Smooth muscle cell (in vitro differentiated cells): ENCODE measurements around the gene STK11. TPM values are rescaled to one million over a fixed set of nuclear protein-coding genes. Genes with fewer than 3 reads are reported as not detected.
A peak's percentile ranks its signal among the peaks of the same experiment; 100 is the strongest.

Experiments
- DNase-seq: peaks from one replicate; lab custom pipeline; 2025; ENCODE audit not compliant: unreplicated experiment; lab: John Stamatoyannopoulos, UW
- H2AFZ ChIP-seq: fragments of 200-600 bp; sonication (generic); 2 replicates; pipeline ENCODE4 v1.6.0; 2016; ENCODE audit warnings: antibody characterized with exemption, low read depth, mild to moderate bottlenecking
- H3F3A ChIP-seq: fragments of 200-600 bp; sonication (generic); 2 replicates; pipeline ENCODE4 v1.6.0; 2017; ENCODE audit warnings: antibody characterized with exemption, low read depth
- H3K27ac ChIP-seq: fragments of 200-600 bp; sonication (generic); 2 replicates; pipeline ENCODE4 v1.5.1; 2016; ENCODE audit warnings: low read depth, mild to moderate bottlenecking
- H3K27me3 ChIP-seq: fragments of 200-600 bp; sonication (generic); 2 replicates; pipeline ENCODE4 v1.6.1; 2016; ENCODE audit warnings: low read depth, mild to moderate bottlenecking
- H3K36me3 ChIP-seq: fragments of 200-600 bp; sonication (generic); 2 replicates; pipeline ENCODE4 v1.5.1; 2016; ENCODE audit warnings: low read depth
- H3K4me1 ChIP-seq: fragments of 200-600 bp; sonication (generic); 2 replicates; pipeline ENCODE4 v1.5.1; 2016; ENCODE audit warnings: low read depth
- H3K4me2 ChIP-seq: fragments of 200-600 bp; sonication (generic); 2 replicates; pipeline ENCODE4 v1.6.0; 2016; ENCODE audit warnings: mild to moderate bottlenecking
- H3K4me3 ChIP-seq: fragments of 200-600 bp; sonication (generic); 2 replicates; pipeline ENCODE4 v1.5.1; 2016; ENCODE audit warnings: mild to moderate bottlenecking
- H3K79me2 ChIP-seq: fragments of 200-600 bp; sonication (generic); 2 replicates; pipeline ENCODE4 v1.6.0; 2016; ENCODE audit warnings: low read depth, mild to moderate bottlenecking
- H3K9ac ChIP-seq: fragments of 200-600 bp; sonication (generic); 2 replicates; pipeline ENCODE4 v1.6.0; 2016; ENCODE audit warnings: low read depth
- H3K9me3 ChIP-seq: fragments of 200-600 bp; sonication (generic); replicated peaks from 2 replicates; pipeline ENCODE4 v1.5.1; 2016; ENCODE audit warnings: low read depth
- H4K20me1 ChIP-seq: fragments of 200-600 bp; sonication (generic); 2 replicates; pipeline ENCODE4 v1.6.0; 2016; ENCODE audit warnings: low read depth
- WGBS: methylation state at CpG from one replicate; pipeline ENCODE4 v1.1.7; 2016; ENCODE audit warnings: low lambda C conversion rate; 5-methylcytosine and 5-hydroxymethylcytosine counted together
- polyA plus RNA-seq: library from polyadenylated mRNA; unstranded; fragments of >200 nt; fragmentation: Nextera tagmentation; extraction: Ambion mirVana; gene quantifications from 2 replicates; pipeline ENCODE4 v1.2.1, GENCODE V29; 2016
- total RNA-seq: library from RNA; depleted of rRNA; stranded (reverse); fragments of >200 nt; gene quantifications from 2 replicates; pipeline ENCODE4 v1.2.3, GENCODE V29; 2014
- TF ChIP-seq, protein P1 (sequence below): fragments of 200-600 bp; sonication (generic); IDR thresholded peaks from 2 replicates; pipeline ENCODE4 v1.5.1; 2017; ENCODE audit warnings: borderline replicate concordance, mild to moderate bottlenecking, antibody characterized with exemption; ENCODE audit not compliant: insufficient read depth, poor library complexity, severe bottlenecking

The STK11 gene
- total and polyA plus RNA-seq, 2 experiments from 2014 or later = 23.6 to 62.3 TPM

DNA sequence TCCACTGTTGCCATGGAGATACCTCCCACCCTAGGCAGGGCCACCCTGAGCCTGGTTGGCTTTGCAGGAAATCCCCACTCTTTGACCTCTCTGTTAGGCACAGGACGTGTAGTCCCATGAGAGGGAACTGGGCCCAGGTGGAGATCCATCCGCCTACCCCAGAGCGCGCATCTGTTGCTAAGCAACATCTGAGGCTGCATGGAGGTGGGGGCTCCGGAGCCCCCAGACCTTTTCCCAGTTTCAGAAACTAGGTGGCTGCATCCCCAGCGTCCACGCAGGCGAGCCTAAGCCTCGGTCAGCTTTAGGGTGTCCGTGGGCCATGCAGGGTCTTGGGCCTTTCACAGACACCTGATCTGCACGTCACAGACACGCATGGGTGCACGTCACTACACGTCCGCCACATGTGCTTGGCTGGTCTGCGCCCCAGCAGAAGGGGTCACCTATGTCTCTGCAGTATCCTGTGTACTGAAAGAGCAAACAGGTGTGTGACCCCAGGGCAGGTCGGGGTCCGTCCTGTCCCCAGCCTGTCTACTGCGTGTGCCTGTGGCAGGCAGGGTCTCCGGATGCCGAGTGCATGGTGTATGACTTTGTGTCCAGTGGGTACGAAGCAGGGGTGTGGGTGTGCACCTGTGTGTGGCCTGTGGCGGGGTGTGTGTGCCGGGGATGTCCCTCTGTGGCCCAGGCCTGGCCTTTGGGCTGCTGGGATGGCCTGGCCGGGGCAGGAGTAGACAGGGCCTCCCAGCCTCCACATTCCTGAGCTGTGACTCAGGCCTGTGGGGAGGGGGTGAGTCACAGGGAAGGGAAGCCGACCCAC is 59.4 kb downstream of the STK11 start:
- peaks cover 5% of the 10 kb centered on the region for H3K79me2 ChIP-seq
- H3K36me3 ChIP-seq = no peaks in the 10 kb centered on the region
- peak overlapping the region; percentile 47 for H3K9ac ChIP-seq
- H3F3A ChIP-seq = peaks cover 42% of the 10 kb centered on the region
- H4K20me1 ChIP-seq = peaks cover 10% of the 10 kb centered on the region
- peak overlapping the region; percentile 97 for H3K27ac ChIP-seq
- H2AFZ ChIP-seq = no peak overlapping the region
- no peak for DNase-seq
- H3K9me3 ChIP-seq = no peaks in the 10 kb centered on the region
- H3K27me3 ChIP-seq = no peaks in the 10 kb centered on the region
- H3K4me1 ChIP-seq = peaks cover 55% of the 10 kb centered on the region
- 62% methylated on average over 24 of the region's 26 CpGs for WGBS
- no peak overlapping the region for H3K4me3 ChIP-seq
- peak overlapping the region; percentile 91 for H3K4me2 ChIP-seq
- TF ChIP-seq, protein P1, sequence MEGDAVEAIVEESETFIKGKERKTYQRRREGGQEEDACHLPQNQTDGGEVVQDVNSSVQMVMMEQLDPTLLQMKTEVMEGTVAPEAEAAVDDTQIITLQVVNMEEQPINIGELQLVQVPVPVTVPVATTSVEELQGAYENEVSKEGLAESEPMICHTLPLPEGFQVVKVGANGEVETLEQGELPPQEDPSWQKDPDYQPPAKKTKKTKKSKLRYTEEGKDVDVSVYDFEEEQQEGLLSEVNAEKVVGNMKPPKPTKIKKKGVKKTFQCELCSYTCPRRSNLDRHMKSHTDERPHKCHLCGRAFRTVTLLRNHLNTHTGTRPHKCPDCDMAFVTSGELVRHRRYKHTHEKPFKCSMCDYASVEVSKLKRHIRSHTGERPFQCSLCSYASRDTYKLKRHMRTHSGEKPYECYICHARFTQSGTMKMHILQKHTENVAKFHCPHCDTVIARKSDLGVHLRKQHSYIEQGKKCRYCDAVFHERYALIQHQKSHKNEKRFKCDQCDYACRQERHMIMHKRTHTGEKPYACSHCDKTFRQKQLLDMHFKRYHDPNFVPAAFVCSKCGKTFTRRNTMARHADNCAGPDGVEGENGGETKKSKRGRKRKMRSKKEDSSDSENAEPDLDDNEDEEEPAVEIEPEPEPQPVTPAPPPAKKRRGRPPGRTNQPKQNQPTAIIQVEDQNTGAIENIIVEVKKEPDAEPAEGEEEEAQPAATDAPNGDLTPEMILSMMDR = no peak

DNA sequence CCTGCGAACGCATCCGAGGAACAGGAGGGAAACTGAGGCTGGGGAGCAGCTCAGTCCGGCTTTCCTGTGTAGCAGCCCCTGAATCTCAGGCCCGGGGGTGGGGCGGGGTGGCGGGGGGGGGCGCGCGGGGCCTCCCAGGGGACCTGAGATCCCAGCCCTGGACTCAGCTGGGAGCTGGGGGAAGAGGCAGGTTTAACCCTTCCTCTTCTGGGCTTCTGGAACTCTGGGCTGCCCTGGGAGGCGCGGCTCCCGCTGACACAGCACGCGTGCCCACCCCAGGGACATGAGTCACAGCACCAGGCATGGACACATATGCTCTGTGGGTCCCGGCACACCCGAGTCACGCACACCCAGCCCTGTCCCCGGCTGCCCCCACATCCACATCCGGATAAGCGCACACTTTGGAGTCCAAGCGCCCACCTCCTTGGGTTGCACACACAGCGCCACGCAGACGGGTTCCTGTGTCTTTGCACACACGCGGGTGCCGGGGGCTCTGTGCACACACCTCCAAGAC is 60.1 kb downstream of the STK11 start:
- peak overlapping the region; percentile 91 for H3K4me2 ChIP-seq
- H4K20me1 ChIP-seq = peaks cover 16% of the 10 kb centered on the region
- H3K79me2 ChIP-seq = peaks cover 11% of the 10 kb centered on the region
- peak overlapping the region; percentile 97 for H3K27ac ChIP-seq
- no peaks in the 10 kb centered on the region for H3K27me3 ChIP-seq
- H3K4me1 ChIP-seq = peaks cover 56% of the 10 kb centered on the region
- H2AFZ ChIP-seq = no peak overlapping the region
- peak overlapping the region; percentile 80 for H3K9ac ChIP-seq
- H3K4me3 ChIP-seq = peak overlapping the region; percentile 68
- no peaks in the 10 kb centered on the region for H3K36me3 ChIP-seq
- 1% methylated on average over 15 of the region's 28 CpGs for WGBS
- TF ChIP-seq, protein P1 = no peak
- peaks cover 44% of the 10 kb centered on the region for H3F3A ChIP-seq
- H3K9me3 ChIP-seq = no peaks in the 10 kb centered on the region
- DNase-seq = peak; percentile 88

- TF ChIP-seq, protein P1 = no peak
- peak overlapping the region; percentile 91 for H3K4me2 ChIP-seq
- H3K79me2 ChIP-seq = peaks cover 18% of the 10 kb centered on the region
- peak overlapping the region; percentile 80 for H3K9ac ChIP-seq
- WGBS = 2% methylated on average over 63 of the region's 84 CpGs
- H3K9me3 ChIP-seq = no peaks in the 10 kb centered on the region
- peak; percentile 83 for DNase-seq
- peak overlapping the region; percentile 68 for H3K4me3 ChIP-seq
- peak overlapping the region; percentile 97 for H3K27ac ChIP-seq
- no peaks in the 10 kb centered on the region for H3K36me3 ChIP-seq
- H3K4me1 ChIP-seq = peaks cover 61% of the 10 kb centered on the region
- peaks cover 23% of the 10 kb centered on the region for H4K20me1 ChIP-seq
- no peaks in the 10 kb centered on the region for H3K27me3 ChIP-seq
- peaks cover 51% of the 10 kb centered on the region for H3F3A ChIP-seq
- H2AFZ ChIP-seq = no peak overlapping the region
Measured at GRCh38 chr19:1266129-1266915, 60.7 kb downstream of the STK11 start.
